Measurements from ENCODE around the gene UPK1A. TPM values are rescaled to one million over a fixed set of nuclear protein-coding genes. Genes with fewer than 3 reads are reported as not detected.

UPK1A gene
- total and polyA plus RNA-seq, 2 of the 8 experiments (the other 6 are each of a cell fraction or from before 2014, with no cell fraction given) = 0.56 to 9.9 TPM

DNA sequence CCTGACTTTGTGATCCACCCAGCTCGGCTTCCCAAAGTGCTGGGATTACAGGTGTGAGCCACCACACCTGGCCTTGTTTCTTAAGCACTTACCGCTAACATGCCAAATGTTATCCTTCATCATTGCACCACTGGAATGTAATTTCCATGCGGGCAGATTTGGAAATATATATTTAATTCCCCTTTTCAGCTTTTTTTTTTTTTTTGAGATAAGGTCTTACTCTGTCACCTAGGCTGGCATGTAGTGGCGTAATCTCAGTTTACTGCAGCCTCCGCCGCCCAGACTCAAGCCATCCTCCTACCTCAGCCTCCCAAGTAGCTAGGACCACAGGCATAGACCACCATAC is 4.3 kb upstream of the UPK1A start (continued):
- TF ChIP-seq CHD7 (IDR thresholded peaks at IDR 0.05; ENCODE audit: insufficient replicate concordance, low read length) (no peak), BCL11A (IDR thresholded peaks at IDR 0.05; ENCODE audit: low read depth in 2 of 2, low read length in 2 of 2) (no peak), SRF (IDR thresholded peaks at IDR 0.05; ENCODE audit: low read depth, low read length) (no peak), SAP30 (IDR thresholded peaks at IDR 0.05; ENCODE audit: insufficient read depth, insufficient replicate concordance, low read length) (no peak), HDAC2 (IDR thresholded peaks at IDR 0.05; ENCODE audit: borderline replicate concordance in 1 of 2, low read depth in 2 of 2, low read length in 2 of 2) (no peak), YY1 (IDR thresholded peaks at IDR 0.05; ENCODE audit: low read depth, low read length) (no peak), HDAC6 (IDR thresholded peaks at IDR 0.05; ENCODE audit: low read depth, low read length) (no peak)
- TF ChIP-seq, protein P1, sequence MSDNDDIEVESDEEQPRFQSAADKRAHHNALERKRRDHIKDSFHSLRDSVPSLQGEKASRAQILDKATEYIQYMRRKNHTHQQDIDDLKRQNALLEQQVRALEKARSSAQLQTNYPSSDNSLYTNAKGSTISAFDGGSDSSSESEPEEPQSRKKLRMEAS (IDR thresholded peaks at IDR 0.05) = no peak

Data from H1 (cell line).